GM23338 (cell line): ENCODE data around the gene ABCA1. TPM values are rescaled to one million over a fixed set of nuclear protein-coding genes. Genes with fewer than 3 reads are reported as not detected.
"Not testable (repeated sequence)": the region's sequence is repeated elsewhere in the genome, so short reads cannot be mapped to it uniquely, and the experiment has no call there.

Experiments
- ATAC-seq: fragments of 200-7000 bp; cut with Tn5 transposase; 3 replicates; pipeline ENCODE4 v1.9.1; 2020
- DNase-seq: peaks from one replicate; pipeline ENCODE4 v3.0.0-alpha.2; 2015; ENCODE audit warnings: low spot score
- H2AFZ ChIP-seq: fragments of 200-600 bp; sonication (generic); 2 replicates; pipeline ENCODE4 v1.8.0; 2016; ENCODE audit warnings: antibody characterized with exemption, mild to moderate bottlenecking, moderate library complexity
- H3F3A ChIP-seq: fragments of 200-600 bp; sonication (generic); replicated peaks from 2 replicates; pipeline ENCODE4 v1.8.0; 2017; ENCODE audit warnings: antibody characterized with exemption, mixed run types, low read depth
- H3K27ac ChIP-seq: fragments of 200-600 bp; sonication (generic); 2 replicates; pipeline ENCODE4 v1.6.1; 2016; ENCODE audit warnings: low read depth
- H3K27me3 ChIP-seq: fragments of 200-600 bp; sonication (generic); 2 replicates; pipeline ENCODE4 v1.8.0; 2016; ENCODE audit warnings: mild to moderate bottlenecking, mixed run types, moderate library complexity; ENCODE audit not compliant: insufficient read depth
- H3K36me3 ChIP-seq: fragments of 200-600 bp; sonication (generic); 2 replicates; pipeline ENCODE4 v1.8.0; 2016; ENCODE audit warnings: mild to moderate bottlenecking; ENCODE audit not compliant: insufficient read depth
- H3K4me1 ChIP-seq: fragments of 200-600 bp; sonication (generic); 2 replicates; pipeline ENCODE4 v1.8.0; 2016; ENCODE audit warnings: mild to moderate bottlenecking, moderate library complexity; ENCODE audit not compliant: insufficient read depth
- H3K4me2 ChIP-seq: fragments of 200-600 bp; sonication (generic); 2 replicates; pipeline ENCODE4 v1.7.1; 2017; ENCODE audit warnings: mixed run types
- H3K4me3 ChIP-seq: fragments of 200-600 bp; sonication (generic); 2 replicates; pipeline ENCODE4 v1.6.1; 2016; ENCODE audit warnings: mixed run types
- H3K79me2 ChIP-seq: fragments of 200-600 bp; sonication (generic); replicated peaks from 2 replicates; pipeline ENCODE4 v1.8.0; 2017; ENCODE audit warnings: mild to moderate bottlenecking; ENCODE audit not compliant: insufficient read depth
- H3K9me2 ChIP-seq: fragments of 200-600 bp; sonication (generic); 2 replicates; pipeline ENCODE4 v1.8.0; 2017; ENCODE audit not compliant: insufficient read depth
- H4K20me1 ChIP-seq: fragments of 200-600 bp; sonication (generic); replicated peaks from 2 replicates; pipeline ENCODE4 v1.8.0; 2017; ENCODE audit warnings: mild to moderate bottlenecking; ENCODE audit not compliant: insufficient read depth
- H3K27ac Mint-ChIP-seq: 2 replicates; pipeline ENCODE4 v1.8.0; 2020; ENCODE audit warnings: inconsistent platforms, mild to moderate bottlenecking, moderate library complexity, mixed read lengths
- H3K27me3 Mint-ChIP-seq: 3 replicates; pipeline ENCODE4 v1.8.0; 2022; ENCODE audit warnings: low read depth, mild to moderate bottlenecking, moderate library complexity, mixed read lengths, inconsistent platforms; ENCODE audit not compliant: insufficient read depth, poor library complexity
- H3K36me3 Mint-ChIP-seq: 3 replicates; pipeline ENCODE4 v1.8.0; 2021; ENCODE audit warnings: low read depth, mild to moderate bottlenecking, inconsistent platforms, moderate library complexity, mixed read lengths
- H3K4me1 Mint-ChIP-seq: 3 replicates; pipeline ENCODE4 v1.8.0; 2020; ENCODE audit warnings: mild to moderate bottlenecking, inconsistent platforms, mixed read lengths
- H3K4me3 Mint-ChIP-seq: 3 replicates; pipeline ENCODE4 v1.8.0; 2021; ENCODE audit warnings: moderate library complexity, mild to moderate bottlenecking, inconsistent platforms, mixed read lengths
- H3K9me3 Mint-ChIP-seq: 3 replicates; pipeline ENCODE4 v1.8.0; 2020; ENCODE audit warnings: moderate library complexity, mild to moderate bottlenecking, inconsistent platforms, mixed read lengths
- CTCF ChIP-seq, 2 experiments: fragments of 200-600 bp in 1 of 2; sonication (generic) in 1 of 2; conservative IDR thresholded peaks; 2 replicates each; pipeline versions ENCODE4 v1.5.1 to v1.6.1; 2016 to 2017; ENCODE audit warnings: antibody characterized with exemption in 2 of 2, low read depth in 2 of 2, mild to moderate bottlenecking in 2 of 2, moderate library complexity in 1 of 2
- EZH2 ChIP-seq: fragments of 200-600 bp; sonication (generic); IDR thresholded peaks from one replicate; pipeline ENCODE4 v1.8.0; 2017; ENCODE audit warnings: antibody characterized with exemption, mild to moderate bottlenecking, low read depth; ENCODE audit not compliant: unreplicated experiment
- EZH2phosphoT487 ChIP-seq: fragments of 200-600 bp; sonication (generic); IDR thresholded peaks from one replicate; pipeline ENCODE4 v1.8.1; 2018; ENCODE audit warnings: antibody characterized with exemption; ENCODE audit not compliant: unreplicated experiment
- JUNB ChIP-seq: IDR thresholded peaks from one replicate; pipeline ENCODE4 v1.6.1; 2016; ENCODE audit warnings: antibody characterized with exemption; ENCODE audit not compliant: unreplicated experiment
- POLR2AphosphoS5 ChIP-seq: IDR thresholded peaks from 2 replicates; pipeline ENCODE4 v1.6.1; 2016; ENCODE audit warnings: antibody characterized with exemption, low read depth
- STAT1 ChIP-seq: IDR thresholded peaks from one replicate; pipeline ENCODE4 v1.6.1; 2016; ENCODE audit warnings: antibody characterized with exemption; ENCODE audit not compliant: unreplicated experiment
- ZNF114 ChIP-seq: fragments of 250-450 bp; sonication (Bioruptor Pico); IDR thresholded peaks from 2 replicates; pipeline ENCODE4 v1.5.0; 2020; ENCODE audit warnings: mild to moderate bottlenecking, moderate library complexity
- ZNF331 ChIP-seq: fragments of 250-450 bp; sonication (Bioruptor Pico); IDR thresholded peaks from 2 replicates; pipeline ENCODE4 v1.5.0; 2020; ENCODE audit warnings: low read depth, mild to moderate bottlenecking, moderate library complexity
- ZNF462 ChIP-seq: fragments of 250-450 bp; sonication (Bioruptor Pico); IDR thresholded peaks from 2 replicates; pipeline ENCODE4 v1.5.0; 2020; ENCODE audit warnings: mild to moderate bottlenecking, moderate library complexity
- polyA plus RNA-seq: library from polyadenylated mRNA; unstranded; fragments of >200 nt; fragmentation: Nextera tagmentation; extraction: Ambion mirVana; gene quantifications from 2 replicates; pipeline ENCODE4 v1.2.1, GENCODE V29; 2016
- total RNA-seq: library from RNA; depleted of rRNA; stranded (reverse); fragments of >200 nt; shearing (Covaris generic); gene quantifications from 2 replicates; pipeline ENCODE4 v1.2.3, GENCODE V29; 2014

Gene ABCA1
- total and polyA plus RNA-seq, 2 experiments from 2014 or later = 1.4 to 2.8 TPM

GRCh38 chr9:104977580-104977979 is 49.6 kb upstream of the ABCA1 start (continued):
- TF ChIP-seq CTCF (conservative IDR thresholded peaks at IDR 0.05; ENCODE audit: low read depth in 2 of 2) (no peak), ZNF331 (CRISPR knock-in tag) (no peak), EZH2phosphoT487 (no peak), JUNB (no peak), ZNF114 (CRISPR knock-in tag) (no peak), STAT1 (no peak), EZH2 (no peak)

- H3K4me3 ChIP-seq = no peak overlapping the region
- no peaks in the 10 kb centered on the region for H3K36me3 ChIP-seq
- H3K9me3 Mint-ChIP-seq = no peaks in the 10 kb centered on the region
- H3K27ac ChIP-seq = no peak overlapping the region
- no peak overlapping the region for H2AFZ ChIP-seq
- H4K20me1 ChIP-seq = no peaks in the 10 kb centered on the region
- no peak for DNase-seq
- H3K4me1 ChIP-seq = no peaks in the 10 kb centered on the region
- no peaks in the 10 kb centered on the region for H3K27me3 ChIP-seq
- H3K9me2 ChIP-seq = no peaks in the 10 kb centered on the region
- peaks cover 16% of the 10 kb centered on the region for H3K4me1 Mint-ChIP-seq
- H3K79me2 ChIP-seq = no peaks in the 10 kb centered on the region
- no peak overlapping the region for H3K4me2 ChIP-seq
- no peaks in the 10 kb centered on the region for H3K36me3 Mint-ChIP-seq
- H3F3A ChIP-seq = no peaks in the 10 kb centered on the region
- peaks cover 6% of the 10 kb centered on the region for H3K27me3 Mint-ChIP-seq
- no peak overlapping the region for H3K27ac Mint-ChIP-seq
- H3K4me3 Mint-ChIP-seq = no peak overlapping the region
- no peak for ATAC-seq
- TF ChIP-seq POLR2AphosphoS5 (no peak), ZNF462 (CRISPR knock-in tag) (no peak)
Measured at GRCh38 chr9:104977168-104977567, 49.2 kb upstream of the ABCA1 start.

- H3F3A ChIP-seq, H3K27me3 ChIP-seq, H3K4me2 ChIP-seq, ATAC-seq, H3K27me3 Mint-ChIP-seq, H2AFZ ChIP-seq, H3K4me3 Mint-ChIP-seq, H4K20me1 ChIP-seq, H3K4me1 ChIP-seq, H3K27ac ChIP-seq, H3K36me3 ChIP-seq, H3K9me3 Mint-ChIP-seq, H3K9me2 ChIP-seq, H3K27ac Mint-ChIP-seq, DNase-seq, H3K79me2 ChIP-seq, H3K36me3 Mint-ChIP-seq, H3K4me3 ChIP-seq: not testable (repeated sequence)
- peaks cover 21% of the 10 kb centered on the region for H3K4me1 Mint-ChIP-seq
Measured at GRCh38 chr9:104975966-104976595, 48.1 kb upstream of the ABCA1 start.
